BLaER1 treated with 17β-estradiol and CSF1 and Interleukin-3, amounts not matched to agents 10 nM and 100 nM (cell line): Measurements from ENCODE around the gene FOXN4.

Source experiments
- H3K27ac ChIP-seq, 11 experiments: shearing (Covaris generic); formaldehyde crosslinking; 2 replicates each; pipeline ENCODE4 v1.8.1; 2022
- H3K27me3 ChIP-seq, 11 experiments: shearing (Covaris generic); formaldehyde crosslinking; 2 replicates each; pipeline ENCODE4 v1.8.1; 2022
- H3K36me3 ChIP-seq, 11 experiments: shearing (Covaris generic); formaldehyde crosslinking; 2 replicates each; pipeline ENCODE4 v1.8.1; 2022
- H3K4me1 ChIP-seq, 10 experiments: shearing (Covaris generic); formaldehyde crosslinking; 2 replicates each; pipeline ENCODE4 v1.8.1; 2022
- H3K4me2 ChIP-seq, 11 experiments: shearing (Covaris generic); formaldehyde crosslinking; 2 replicates each; pipeline ENCODE4 v1.8.1; 2022
- H3K4me3 ChIP-seq, 10 experiments: shearing (Covaris generic); formaldehyde crosslinking; 2 replicates each; pipeline ENCODE4 v1.8.1; 2022
- H3K9ac ChIP-seq, 11 experiments: shearing (Covaris generic); formaldehyde crosslinking; 2 replicates each; pipeline ENCODE4 v1.8.1; 2022
- H3K9me3 ChIP-seq, 11 experiments: shearing (Covaris generic); formaldehyde crosslinking; replicated peaks in 1 of 11; 2 replicates each; pipeline ENCODE4 v1.8.1; 2022
- H4K20me1 ChIP-seq, 11 experiments: shearing (Covaris generic); formaldehyde crosslinking; 2 replicates each; pipeline ENCODE4 v1.8.1; 2022
- Cebpa-rat ChIP-seq, 11 experiments: shearing (Covaris generic); IDR thresholded peaks; 2 replicates each; pipeline ENCODE4 v1.8.1; 2022

The FOXN4 gene

DNA sequence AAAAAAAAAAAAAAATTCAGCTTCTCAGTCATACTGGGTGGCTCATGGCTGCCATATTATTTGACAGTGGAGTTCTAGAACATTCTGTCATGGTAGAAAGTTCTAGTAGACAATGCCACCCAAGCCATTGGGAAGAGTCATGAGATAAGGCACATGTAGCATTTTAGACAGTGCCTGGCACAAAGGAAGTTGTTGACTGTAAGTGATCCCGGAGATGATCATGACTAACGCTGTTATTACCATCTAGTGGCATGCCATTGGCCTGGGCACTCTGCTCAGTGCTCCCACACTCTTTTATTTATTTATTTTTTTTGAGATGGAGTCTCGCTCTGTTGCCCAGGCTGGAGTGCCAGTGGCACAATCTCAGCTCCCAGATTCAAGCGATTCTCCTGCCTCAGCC, 80.4 kb downstream of the FOXN4 start:
- no peak for TF ChIP-seq Cebpa-rat (IDR thresholded peaks at IDR 0.05)
- Histone ChIP-seq H3K36me3 (no peaks in the 10 kb centered on the region), H3K4me3 (no peak overlapping the region), H3K9me3 (no peaks in the 10 kb centered on the region), H4K20me1 (peaks cover 0 to 6% (median 0%) of the 10 kb centered on the region in 11 experiments; a peak in 1 of 22 replicates), H3K4me1 (peaks cover 0 to 17% (median 4%) of the 10 kb centered on the region in 10 experiments; a peak in 7 of 20 replicates), H3K4me2 (no peak overlapping the region), H3K9ac (no peak overlapping the region), H3K27me3 (no peaks in the 10 kb centered on the region), H3K27ac (no peak overlapping the region)
